IMR-90 (cell line): Measurements from ENCODE around the gene FUCA2. TPM values are rescaled to one million over a fixed set of nuclear protein-coding genes. Genes with fewer than 3 reads are reported as not detected.

Source experiments
- ATAC-seq: fragments of 200-7000 bp; cut with Tn5 transposase; 2 replicates; pipeline ENCODE4 v1.9.1; 2020; ENCODE audit warnings: low read depth, mild to moderate bottlenecking, moderate library complexity
- BruUV-seq: library from RNA; stranded (reverse); fragments of 400-500 nt; replicated peaks from 2 replicates; lab custom pipeline; 2021; lab: Mats Ljungman, UMichigan
- CTCF ChIA-PET: fragments of 300-600 bp; formaldehyde crosslinking; extraction: SDS; loops from one replicate; lab custom pipeline; 2021; ENCODE audit warnings: antibody characterized with exemption; lab: Yijun Ruan, JAX
- POLR2A ChIA-PET: fragments of 300-600 bp; sonication (Branson Sonifier 250); formaldehyde crosslinking; loops from one replicate; lab custom pipeline; 2022; ENCODE audit warnings: antibody characterized with exemption; ENCODE audit not compliant: unreplicated experiment; lab: Charles Lee
- DNase-seq: peaks from one replicate; pipeline ENCODE4 v3.0.0; 2013
- H2AFZ ChIP-seq: replicated peaks from 2 replicates; pipeline ENCODE3; 2013; ENCODE audit warnings: low read length, mild to moderate bottlenecking; ENCODE audit not compliant: poor library complexity
- H2AK5ac ChIP-seq: 2 replicates; pipeline ENCODE4 v1.6.1; 2013; ENCODE audit warnings: low read depth, low read length, inconsistent platforms
- H2AK9ac ChIP-seq: replicated peaks from 2 replicates; pipeline ENCODE3; 2013; ENCODE audit warnings: mild to moderate bottlenecking, low read depth, low read length, moderate library complexity; ENCODE audit not compliant: poor library complexity
- H2BK120ac ChIP-seq: 2 replicates; pipeline ENCODE4 v1.6.1; 2013; ENCODE audit warnings: low read depth, low read length, inconsistent platforms
- H2BK15ac ChIP-seq: 3 replicates; pipeline ENCODE4 v1.6.1; 2013; ENCODE audit warnings: low read depth, low read length, inconsistent platforms
- H2BK20ac ChIP-seq: 2 replicates; pipeline ENCODE4 v1.6.1; 2013; ENCODE audit warnings: low read depth, mild to moderate bottlenecking, inconsistent platforms, low read length, moderate library complexity
- H2BK5ac ChIP-seq: 2 replicates; pipeline ENCODE4 v1.6.1; 2013; ENCODE audit warnings: mild to moderate bottlenecking, low read depth, low read length, inconsistent platforms; ENCODE audit not compliant: poor library complexity, severe bottlenecking
- H3K14ac ChIP-seq: replicated peaks from 2 replicates; pipeline ENCODE4 v1.6.1; 2013; ENCODE audit warnings: low read depth, low read length, inconsistent platforms
- H3K18ac ChIP-seq: 2 replicates; pipeline ENCODE4 v1.6.1; 2013; ENCODE audit warnings: low read depth, low read length, control low read depth
- H3K23ac ChIP-seq: 2 replicates; pipeline ENCODE4 v1.6.1; 2013; ENCODE audit warnings: low read depth, low read length, inconsistent platforms
- H3K27ac ChIP-seq: 2 replicates; pipeline ENCODE4 v1.5.1; 2013; ENCODE audit warnings: mild to moderate bottlenecking, control low read depth, low read length; ENCODE audit not compliant: insufficient read depth
- H3K27me3 ChIP-seq: 2 replicates; pipeline ENCODE4 v1.6.1; 2013; ENCODE audit warnings: low read length; ENCODE audit not compliant: control insufficient read depth, insufficient read depth
- H3K36me3 ChIP-seq: 2 replicates; pipeline ENCODE4 v1.6.1; 2013; ENCODE audit warnings: low read length, mixed read lengths; ENCODE audit not compliant: control insufficient read depth, insufficient read depth
- H3K4ac ChIP-seq: 2 replicates; pipeline ENCODE4 v1.6.1; 2013; ENCODE audit warnings: low read depth, low read length, inconsistent platforms
- H3K4me1 ChIP-seq: 2 replicates; pipeline ENCODE4 v1.6.1; 2013; ENCODE audit warnings: low read length, mixed read lengths; ENCODE audit not compliant: control insufficient read depth, insufficient read depth
- H3K4me2 ChIP-seq: 2 replicates; pipeline ENCODE4 v1.6.1; 2013; ENCODE audit warnings: low read depth, mild to moderate bottlenecking, control low read depth, low read length, moderate library complexity
- H3K4me3 ChIP-seq: 2 replicates; pipeline ENCODE4 v1.5.1; 2013; ENCODE audit warnings: low read depth, mild to moderate bottlenecking, control low read depth, low read length, moderate library complexity; ENCODE audit not compliant: insufficient read depth
- H3K56ac ChIP-seq: 2 replicates; pipeline ENCODE4 v1.6.1; 2013; ENCODE audit warnings: low read length, inconsistent platforms; ENCODE audit not compliant: insufficient read depth; ENCODE audit errors: extremely low read depth
- H3K79me1 ChIP-seq, 2 experiments: 2 replicates each; pipeline ENCODE4 v1.6.1; 2013; ENCODE audit warnings: low read length in 2 of 2, inconsistent platforms in 1 of 2, low read depth in 1 of 2
- H3K9ac ChIP-seq: 2 replicates; pipeline ENCODE4 v1.6.1; 2013; ENCODE audit warnings: low read depth, low read length, control low read depth
- H3K9me1 ChIP-seq: 2 replicates; pipeline ENCODE4 v1.6.1; 2013; ENCODE audit warnings: low read length, inconsistent platforms; ENCODE audit not compliant: insufficient read depth
- H3K9me3 ChIP-seq: 2 replicates; pipeline ENCODE4 v1.6.1; 2013; ENCODE audit warnings: low read length; ENCODE audit not compliant: control insufficient read depth, insufficient read depth
- H4K20me1 ChIP-seq: 2 replicates; pipeline ENCODE4 v1.6.1; 2013; ENCODE audit warnings: low read length, inconsistent platforms; ENCODE audit not compliant: insufficient read depth
- H4K5ac ChIP-seq: 2 replicates; pipeline ENCODE4 v1.6.1; 2013; ENCODE audit warnings: mild to moderate bottlenecking, low read depth, low read length, control low read depth
- H4K8ac ChIP-seq, 2 experiments: 2 replicates each; pipeline ENCODE4 v1.6.1; 2013; ENCODE audit warnings: low read depth in 2 of 2, low read length in 2 of 2, control low read depth in 1 of 2, inconsistent platforms in 1 of 2
- H4K91ac ChIP-seq: 2 replicates; pipeline ENCODE4 v1.6.1; 2013; ENCODE audit warnings: low read depth, low read length, inconsistent platforms; ENCODE audit not compliant: insufficient read depth
- BHLHE40 ChIP-seq: fragments of 150-350 bp; IDR thresholded peaks from 2 replicates; pipeline ENCODE4 v1.6.1; 2016; ENCODE audit warnings: mild to moderate bottlenecking, low read depth, low read length
- CEBPB ChIP-seq: IDR thresholded peaks from 2 replicates; pipeline ENCODE4 v1.6.1; 2012; ENCODE audit warnings: low read depth, low read length, improper control_type of control experiment
- CHD1 ChIP-seq: IDR thresholded peaks from 2 replicates; pipeline ENCODE4 v1.6.1; 2012; ENCODE audit warnings: low read depth, low read length, improper control_type of control experiment
- FOS ChIP-seq: fragments of 150-350 bp; IDR thresholded peaks from 2 replicates; pipeline ENCODE4 v1.6.1; 2016; ENCODE audit warnings: low read depth, low read length
- MAFK ChIP-seq: IDR thresholded peaks from 2 replicates; pipeline ENCODE4 v1.6.1; 2012; ENCODE audit warnings: low read depth, low read length, improper control_type of control experiment
- MAZ ChIP-seq: IDR thresholded peaks from 2 replicates; pipeline ENCODE4 v1.6.1; 2012; ENCODE audit warnings: low read depth, mild to moderate bottlenecking, low read length, improper control_type of control experiment, moderate library complexity, borderline replicate concordance
- MXI1 ChIP-seq: IDR thresholded peaks from 2 replicates; pipeline ENCODE4 v1.6.1; 2012; ENCODE audit warnings: low read depth, mild to moderate bottlenecking, low read length, moderate library complexity, borderline replicate concordance
- POLR2A ChIP-seq: IDR thresholded peaks from 2 replicates; pipeline ENCODE4 v1.6.1; 2012; ENCODE audit warnings: mild to moderate bottlenecking, low read depth, low read length
- RAD21 ChIP-seq: IDR thresholded peaks from 2 replicates; pipeline ENCODE4 v1.6.1; 2012; ENCODE audit warnings: low read length, improper control_type of control experiment
- SMC3 ChIP-seq: fragments of 150-350 bp; IDR thresholded peaks from 2 replicates; pipeline ENCODE4 v1.6.1; 2016; ENCODE audit warnings: low read depth, mild to moderate bottlenecking, antibody characterized with exemption, low read length, moderate library complexity
- WGBS, 2 experiments: methylation state at CpG; one replicate each; pipeline versions ENCODE4 v1.1.5 to v1.1.7; 2013; ENCODE audit warnings: missing lambda C conversion rate in 2 of 2; ENCODE audit not compliant: insufficient read length in 1 of 2; ENCODE audit errors: extremely low coverage in 2 of 2; 5-methylcytosine and 5-hydroxymethylcytosine counted together
- dilution Hi-C: fragments of 300-500 bp; cut with HindIII; formaldehyde crosslinking; loops from one replicate; pipeline ENCODE4 v1.14.3; 2018; ENCODE audit warnings: low sequenced_read_pairs; ENCODE audit not compliant: unreplicated experiment
- in situ Hi-C: fragments of 300-500 bp; cut with MboI; formaldehyde crosslinking; loops from 3 replicates; pipeline ENCODE4 v1.14.3; 2019; ENCODE audit warnings: low sequenced_read_pairs, inconsistent platforms, mixed read lengths
- intact Hi-C: fragments of 100-400 bp; cut with micrococcal nuclease; formaldehyde crosslinking; loops from 2 replicates; pipeline ENCODE4 v1.10.0; 2022
- polyA plus RNA-seq, 3 experiments: library from polyadenylated mRNA; depleted of rRNA; stranded (reverse); fragments of >200 nt; gene quantifications; 2 replicates each; pipeline ENCODE4 v1.2.3, GENCODE V29; 2012; ENCODE audit warnings: low replicate concordance in 1 of 3
- total RNA-seq: library from RNA; depleted of rRNA; stranded (reverse); fragments of >200 nt; gene quantifications from 2 replicates; pipeline ENCODE4 v1.2.3, GENCODE V29; 2012
- TF ChIP-seq, protein P1 (sequence below): fragments of 150-350 bp; IDR thresholded peaks from 2 replicates; pipeline ENCODE4 v1.6.1; 2016; ENCODE audit warnings: low read depth, mild to moderate bottlenecking, low read length, moderate library complexity, borderline replicate concordance
- TF ChIP-seq, protein P2 (sequence below): fragments of 150-350 bp; IDR thresholded peaks from 2 replicates; pipeline ENCODE4 v1.6.1; 2017; ENCODE audit warnings: mild to moderate bottlenecking, antibody characterized with exemption, low read length, low read depth

Gene FUCA2
- total and polyA plus RNA-seq, 2 of the 4 experiments (the other 2 are of a cell fraction), result 44.1 to 47.4 TPM

DNA sequence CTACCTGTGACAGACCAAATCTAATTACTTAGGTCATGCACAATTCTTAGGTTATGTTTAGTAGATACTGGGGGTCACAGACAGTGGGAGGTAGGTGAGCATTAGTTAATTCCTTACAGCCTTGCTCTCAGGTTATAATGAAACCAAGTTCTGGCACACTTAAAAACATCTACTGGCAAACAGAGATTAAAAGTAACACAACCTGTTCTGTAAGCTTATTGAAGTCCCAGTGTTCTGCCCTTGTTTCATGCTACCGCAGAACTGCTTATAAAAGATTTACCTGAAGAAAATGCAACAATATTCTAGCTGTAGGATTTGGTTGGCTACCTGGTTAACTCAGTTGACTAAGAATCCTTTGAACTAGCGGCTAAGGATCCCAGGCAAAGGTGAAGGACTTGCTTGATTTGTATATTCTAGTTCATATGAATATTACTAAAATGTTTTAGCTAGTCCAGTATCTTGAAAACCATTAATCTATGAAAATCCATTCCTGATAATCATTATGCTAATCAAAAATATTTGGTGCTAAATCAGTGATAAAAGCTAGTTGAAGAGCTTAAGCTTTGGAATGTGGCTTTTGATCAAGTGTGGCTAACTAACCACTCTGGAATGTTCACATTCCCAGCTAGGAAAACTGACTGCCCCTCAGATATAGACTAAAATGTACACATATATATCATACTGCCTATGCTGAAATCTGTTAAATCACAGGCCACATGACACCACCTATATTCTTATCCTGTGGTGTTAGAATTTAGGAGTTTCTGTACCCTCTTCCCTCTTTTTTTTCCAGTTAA, 53.8 kb downstream of the FUCA2 start:
- POLR2A ChIA-PET, result no interaction called here
- Histone ChIP-seq H3K4me3 (no peak overlapping the region), H2AFZ (no peak overlapping the region), H3K4me1 (no peaks in the 10 kb centered on the region), H3K79me1 (peaks cover 0 to 21% of the 10 kb centered on the region in 2 experiments; a peak in 3 of 4 replicates), H3K56ac (no peak overlapping the region), H4K5ac (no peak overlapping the region), H4K8ac (no peak overlapping the region), H4K91ac (no peak overlapping the region), H3K27me3 (no peaks in the 10 kb centered on the region), H4K20me1 (no peaks in the 10 kb centered on the region), H2AK5ac (no peak overlapping the region), H3K9me1 (no peaks in the 10 kb centered on the region), H2BK5ac (no peak overlapping the region), H3K23ac (no peak overlapping the region), H3K27ac (no peak overlapping the region), H3K36me3 (peaks cover 7% of the 10 kb centered on the region), H3K4me2 (no peak overlapping the region), H3K4ac (no peak overlapping the region), H3K9ac (no peak overlapping the region), H2BK15ac (no peak overlapping the region), H2AK9ac (no peak overlapping the region), H2BK20ac (no peak overlapping the region), H3K18ac (no peak overlapping the region), H2BK120ac (no peak overlapping the region), H3K14ac (no peak overlapping the region), H3K9me3 (no peaks in the 10 kb centered on the region)
- in situ Hi-C loops, result no loop called here
- no CpG with 5 or more reads among the region's 2 CpGs for WGBS, 2 experiments
- intact Hi-C loops, result no loop called here
- CTCF ChIA-PET, result no interaction called here
- dilution Hi-C loops, result no loop called here
- ATAC-seq (peak; percentile 76), DNase-seq (peak; percentile 21)
- BruUV-seq, result no TSS peak
- TF ChIP-seq FOS (no peak), CHD1 (no peak), BHLHE40 (no peak), MAZ (no peak), MAFK (no peak), POLR2A (no peak), SMC3 (no peak), CEBPB (no peak), RAD21 (no peak), MXI1 (no peak)
- TF ChIP-seq, protein P1, sequence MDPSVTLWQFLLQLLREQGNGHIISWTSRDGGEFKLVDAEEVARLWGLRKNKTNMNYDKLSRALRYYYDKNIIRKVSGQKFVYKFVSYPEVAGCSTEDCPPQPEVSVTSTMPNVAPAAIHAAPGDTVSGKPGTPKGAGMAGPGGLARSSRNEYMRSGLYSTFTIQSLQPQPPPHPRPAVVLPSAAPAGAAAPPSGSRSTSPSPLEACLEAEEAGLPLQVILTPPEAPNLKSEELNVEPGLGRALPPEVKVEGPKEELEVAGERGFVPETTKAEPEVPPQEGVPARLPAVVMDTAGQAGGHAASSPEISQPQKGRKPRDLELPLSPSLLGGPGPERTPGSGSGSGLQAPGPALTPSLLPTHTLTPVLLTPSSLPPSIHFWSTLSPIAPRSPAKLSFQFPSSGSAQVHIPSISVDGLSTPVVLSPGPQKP, result no peak
- TF ChIP-seq, protein P2, sequence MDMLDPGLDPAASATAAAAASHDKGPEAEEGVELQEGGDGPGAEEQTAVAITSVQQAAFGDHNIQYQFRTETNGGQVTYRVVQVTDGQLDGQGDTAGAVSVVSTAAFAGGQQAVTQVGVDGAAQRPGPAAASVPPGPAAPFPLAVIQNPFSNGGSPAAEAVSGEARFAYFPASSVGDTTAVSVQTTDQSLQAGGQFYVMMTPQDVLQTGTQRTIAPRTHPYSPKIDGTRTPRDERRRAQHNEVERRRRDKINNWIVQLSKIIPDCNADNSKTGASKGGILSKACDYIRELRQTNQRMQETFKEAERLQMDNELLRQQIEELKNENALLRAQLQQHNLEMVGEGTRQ, result no peak
